Posterior vena cava (tissue), 2 donors: ENCODE measurements around the gene PPARG. TPM values are rescaled to one million over a fixed set of nuclear protein-coding genes. Genes with fewer than 3 reads are reported as not detected.
"Not testable (repeated sequence)": the region's sequence is repeated elsewhere in the genome, so short reads cannot be mapped to it uniquely, and the experiment has no call there.

Experiments used
- DNase-seq: peaks from one replicate; pipeline ENCODE4 v3.0.0-alpha.2; 2020; ENCODE audit warnings: low spot score
- intact Hi-C, 2 donors: fragments of 100-400 bp; cut with DNase I; formaldehyde crosslinking; loops; one replicate each; pipeline versions ENCODE4 v1.14.1 to v1.14.2; 2022 to 2023
- long read RNA-seq, 2 donors: library from polyadenylated mRNA; unstranded; transcript quantifications; one replicate each; pipeline ENCODE4 v2.0.0, GENCODE V29; 2020 to 2021
- total RNA-seq, 2 donors: library from RNA; stranded (reverse); fragmentation: NEBNext Ultra II Directional; extraction: Animal tissue kit (Norgen Biotek cat#: 25700); gene quantifications; one replicate each; pipeline ENCODE4 v1.2.1, GENCODE V29; 2021
- donor health status: DM: yes; HTN: yes; CAD: no.
- donor health status: DM: yes; HTN: yes; CAD: no.

The PPARG gene
- total RNA-seq = 10 to 100 TPM; 11.2 to 15.4 TPM
- long read RNA-seq, donor 1, partial matches to known transcripts = 0 of 5 reads
- long read RNA-seq, donor 1, other reads (novel, unspliced or antisense) = 2 of 5 reads
- long read RNA-seq, donor 2, partial matches to known transcripts = 2 of 13 reads
- long read RNA-seq, donor 2, other reads (novel, unspliced or antisense) = 1 of 13 reads

GRCh38 chr3:12288182-12289129 lies at the start of gene PPARG:
PPARG (plus strand) TSS chr3:12289070; CDS start chr3:12379712, 90,642 bp downstream.
- no peak for DNase-seq
- intact Hi-C loops = no loop called here

- no peak for DNase-seq
- intact Hi-C loops = no loop called here
These were observed 49.6 kb upstream of the PPARG start for GRCh38 chr3:12239301-12239700.

GRCh38 chr3:12242772-12243171 lies 46.1 kb upstream of the PPARG start:
- intact Hi-C loops = loop anchor here in 1 of 2 donors (10.0 kb wide), 1 partner anchor 1362 kb away; no protein-coding TSS in a partner anchor
- DNase-seq = no peak

- intact Hi-C loops = loop anchor here in 1 of 2 donors (5.0 to 10.0 kb wide), 2 partner anchors 749 to 1358 kb away; no protein-coding TSS in a partner anchor
- DNase-seq = no peak
These were observed 42.2 kb upstream of the PPARG start for GRCh38 chr3:12246497-12247163.

GRCh38 chr3:12247411-12247810 lies 41.5 kb upstream of the PPARG start:
- no peak for DNase-seq
- intact Hi-C loops = loop anchor here in 1 of 2 donors (5.0 to 10.0 kb wide), 2 partner anchors 750 to 1357 kb away; no protein-coding TSS in a partner anchor

GRCh38 chr3:12249519-12249918 lies 39.4 kb upstream of the PPARG start:
- no peak for DNase-seq
- intact Hi-C loops = loop anchor here in 1 of 2 donors (5.0 to 10.0 kb wide), 2 partner anchors 752 to 1355 kb away; no protein-coding TSS in a partner anchor

- DNase-seq = no peak
- intact Hi-C loops = no loop called here
These were observed 36.0 kb upstream of the PPARG start for GRCh38 chr3:12252889-12253288.

GRCh38 chr3:12253516-12254343 lies 35.1 kb upstream of the PPARG start:
- intact Hi-C loops = no loop called here
- DNase-seq = no peak

- intact Hi-C loops = no loop called here
- no peak for DNase-seq
These were observed 33.5 kb upstream of the PPARG start for GRCh38 chr3:12255393-12255792.

- DNase-seq = no peak
- intact Hi-C loops = no loop called here
These were observed 30.0 kb upstream of the PPARG start for GRCh38 chr3:12258911-12259310.

GRCh38 chr3:12262173-12262572 lies 26.7 kb upstream of the PPARG start:
- intact Hi-C loops, DNase-seq: not testable (repeated sequence)

- intact Hi-C loops = no loop called here
- no peak for DNase-seq
These were observed 23.4 kb upstream of the PPARG start for GRCh38 chr3:12265508-12265907.

- intact Hi-C loops = no loop called here
- DNase-seq = no peak
These were observed 22.8 kb upstream of the PPARG start for GRCh38 chr3:12266038-12266437.

GRCh38 chr3:12267376-12268030 lies 21.4 kb upstream of the PPARG start:
- intact Hi-C loops = no loop called here
- DNase-seq = no peak

GRCh38 chr3:12268049-12268735 lies 20.7 kb upstream of the PPARG start:
- no peak for DNase-seq
- intact Hi-C loops = no loop called here

GRCh38 chr3:12270976-12271375 lies 17.9 kb upstream of the PPARG start:
- no peak for DNase-seq
- intact Hi-C loops = no loop called here

GRCh38 chr3:12273045-12273695 lies 15.7 kb upstream of the PPARG start:
- intact Hi-C loops = no loop called here
- DNase-seq = no peak
